PC-9 (cell line): Measurements from ENCODE around the gene CDC42EP3. TPM values are rescaled to one million over a fixed set of nuclear protein-coding genes. Genes with fewer than 3 reads are reported as not detected.

Source experiments
- BruUV-seq: library from RNA; stranded (reverse); fragments of 400-500 nt; replicated peaks from 2 replicates; lab custom pipeline; 2021; lab: Mats Ljungman, UMichigan
- CTCF ChIA-PET: fragments of 300-600 bp; sonication (Branson Sonifier 250); formaldehyde crosslinking; loops from one replicate; lab custom pipeline; 2022; ENCODE audit warnings: antibody characterized with exemption; lab: Charles Lee
- POLR2A ChIA-PET: fragments of 300-600 bp; sonication (Branson Sonifier 250); formaldehyde crosslinking; loops from one replicate; lab custom pipeline; 2022; ENCODE audit warnings: antibody characterized with exemption; ENCODE audit not compliant: unreplicated experiment; lab: Charles Lee
- DNase-seq, 2 experiments: peaks; one replicate each; pipeline versions ENCODE4 v3.0.0 to v3.0.0-alpha.2; 2015 to 2022; ENCODE audit warnings: mixed read lengths in 1 of 2
- H2AFZ ChIP-seq: fragments of 200-600 bp; sonication (generic); 2 replicates; pipeline ENCODE4 v1.8.1; 2017; ENCODE audit warnings: antibody characterized with exemption
- H3F3A ChIP-seq: fragments of 200-600 bp; sonication (generic); 2 replicates; pipeline ENCODE4 v1.8.1; 2017; ENCODE audit warnings: antibody characterized with exemption, mild to moderate bottlenecking, low read depth; ENCODE audit not compliant: insufficient read depth
- H3K27ac ChIP-seq: fragments of 200-600 bp; sonication (generic); 2 replicates; pipeline ENCODE4 v1.6.1; 2016; ENCODE audit warnings: mixed run types
- H3K27me3 ChIP-seq: fragments of 200-600 bp; sonication (generic); 2 replicates; pipeline ENCODE4 v1.6.1; 2016; ENCODE audit warnings: low read depth, mixed run types; ENCODE audit not compliant: insufficient read depth
- H3K36me3 ChIP-seq: fragments of 200-600 bp; sonication (generic); 2 replicates; pipeline ENCODE4 v1.6.1; 2016; ENCODE audit warnings: low read depth, mixed run types
- H3K4me1 ChIP-seq: fragments of 200-600 bp; sonication (generic); replicated peaks from 2 replicates; pipeline ENCODE4 v1.6.1; 2016; ENCODE audit warnings: mixed run types; ENCODE audit not compliant: insufficient read depth
- H3K4me2 ChIP-seq: fragments of 200-600 bp; sonication (generic); 2 replicates; pipeline ENCODE4 v1.6.1; 2017; ENCODE audit warnings: mixed run types
- H3K4me3 ChIP-seq: fragments of 200-600 bp; sonication (generic); 2 replicates; pipeline ENCODE4 v1.6.1; 2016; ENCODE audit warnings: mixed run types
- H3K79me2 ChIP-seq: fragments of 200-600 bp; sonication (generic); 2 replicates; pipeline ENCODE4 v1.6.1; 2017; ENCODE audit warnings: low read depth, mixed run types
- H3K9me2 ChIP-seq: fragments of 200-600 bp; sonication (generic); 2 replicates; pipeline ENCODE4 v1.8.1; 2017; ENCODE audit warnings: mild to moderate bottlenecking; ENCODE audit not compliant: insufficient read depth
- H3K9me3 ChIP-seq: fragments of 200-600 bp; sonication (generic); 2 replicates; pipeline ENCODE4 v1.8.1; 2016; ENCODE audit warnings: low read depth; ENCODE audit not compliant: insufficient read depth
- H4K20me1 ChIP-seq: fragments of 200-600 bp; sonication (generic); 2 replicates; pipeline ENCODE4 v1.8.1; 2017; ENCODE audit not compliant: insufficient read depth
- CTCF ChIP-seq: fragments of 200-600 bp; sonication (generic); conservative IDR thresholded peaks from 2 replicates; pipeline ENCODE4 v1.6.1; 2017; ENCODE audit warnings: mixed run types, antibody characterized with exemption, mild to moderate bottlenecking, moderate library complexity
- EZH2 ChIP-seq: fragments of 200-600 bp; sonication (generic); IDR thresholded peaks from 2 replicates; pipeline ENCODE4 v1.8.0; 2017; ENCODE audit warnings: antibody characterized with exemption, low read depth
- intact Hi-C: fragments of 100-400 bp; cut with micrococcal nuclease; formaldehyde crosslinking; loops from one replicate; pipeline ENCODE4 v1.10.0; 2022; ENCODE audit not compliant: unreplicated experiment
- total RNA-seq: library from RNA; stranded (reverse); gene quantifications from 2 replicates; pipeline ENCODE4 v1.2.3, GENCODE V29; 2021

CDC42EP3 gene
- total RNA-seq, 1 experiment from 2014 or later: 54.1 TPM

- intact Hi-C loops: no loop called here
- no peak overlapping the region for H3K27ac ChIP-seq
- H3K36me3 ChIP-seq: peaks cover 23% of the 10 kb centered on the region
- peaks cover 8% of the 10 kb centered on the region for H3F3A ChIP-seq
- no peak for DNase-seq
- H3K9me3 ChIP-seq: no peaks in the 10 kb centered on the region
- CTCF ChIA-PET: no interaction called here
- POLR2A ChIA-PET: interaction anchor here (0.7 kb wide), 2 partner anchors 10 to 17 kb away, joined by 4 to 5 read pairs; no protein-coding TSS in a partner anchor
- no peaks in the 10 kb centered on the region for H3K9me2 ChIP-seq
- no peaks in the 10 kb centered on the region for H3K27me3 ChIP-seq
- H3K4me3 ChIP-seq: no peak overlapping the region
- peaks cover 32% of the 10 kb centered on the region for H4K20me1 ChIP-seq
- H3K4me1 ChIP-seq: peaks cover 56% of the 10 kb centered on the region
- TF ChIP-seq CTCF (no peak), EZH2 (no peak)
- no TSS peak for BruUV-seq
- H3K79me2 ChIP-seq: peaks cover 97% of the 10 kb centered on the region
- no peak overlapping the region for H2AFZ ChIP-seq
- peak overlapping the region; percentile 98; the same call in 1 of the 2 replicates for H3K4me2 ChIP-seq
Measured at GRCh38 chr2:37666772-37667171, 4.7 kb downstream of the CDC42EP3 start.

- Histone ChIP-seq H3K4me3 (no peak overlapping the region), H3K4me1 (peaks cover 56% of the 10 kb centered on the region), H4K20me1 (peaks cover 30% of the 10 kb centered on the region), H3K36me3 (peaks cover 31% of the 10 kb centered on the region), H3K9me2 (no peaks in the 10 kb centered on the region), H2AFZ (no peak overlapping the region), H3K27ac (no peak overlapping the region), H3K27me3 (no peaks in the 10 kb centered on the region), H3F3A (peaks cover 8% of the 10 kb centered on the region; the same call in 1 of the 2 replicates), H3K4me2 (0 out of 2 replicates have a peak overlapping the region, but pooled peaks have one; percentile 98), H3K9me3 (no peaks in the 10 kb centered on the region), H3K79me2 (peaks cover 100% of the 10 kb centered on the region)
- intact Hi-C loops: no loop called here
- TF ChIP-seq CTCF (no peak), EZH2 (no peak)
- no TSS peak for BruUV-seq
- ChIA-PET CTCF (no interaction called here), POLR2A (interaction anchor here (0.6 to 1.0 kb wide), 3 partner anchors 13 to 103 kb away, joined by 6 to 8 read pairs (median 6); no protein-coding TSS in a partner anchor)
- no peak for DNase-seq
Measured at GRCh38 chr2:37665604-37666362, 5.7 kb downstream of the CDC42EP3 start.

- Histone ChIP-seq H4K20me1 (peaks cover 23% of the 10 kb centered on the region), H3K4me2 (0 out of 2 replicates have a peak overlapping the region, but pooled peaks have one; percentile 31), H3K9me2 (no peaks in the 10 kb centered on the region), H3K9me3 (no peaks in the 10 kb centered on the region), H3K4me1 (peaks cover 59% of the 10 kb centered on the region), H3K4me3 (no peak overlapping the region), H3K27me3 (no peaks in the 10 kb centered on the region), H3K79me2 (peaks cover 100% of the 10 kb centered on the region), H2AFZ (no peak overlapping the region), H3F3A (peaks cover 8% of the 10 kb centered on the region; the same call in 1 of the 2 replicates), H3K36me3 (peaks cover 37% of the 10 kb centered on the region), H3K27ac (no peak overlapping the region)
- no TSS peak for BruUV-seq
- DNase-seq: no peak
- CTCF ChIA-PET: no interaction called here
- POLR2A ChIA-PET: interaction anchor here (0.8 to 1.0 kb wide), 2 partner anchors 13 to 102 kb away, joined by 6 to 8 read pairs; no protein-coding TSS in a partner anchor
- TF ChIP-seq CTCF (no peak), EZH2 (no peak)
- intact Hi-C loops: no loop called here
Measured at GRCh38 chr2:37665043-37665442, 6.4 kb downstream of the CDC42EP3 start.
